Activated naive CD4-positive, alpha-beta T cell treated with Interleukin-2 at 50 U/mL for 16 hours (primary cell): ENCODE data around the gene FMNL1.
A peak's percentile ranks its signal among the peaks of the same experiment; 100 is the strongest.
"Not testable (repeated sequence)": the region's sequence is repeated elsewhere in the genome, so short reads cannot be mapped to it uniquely, and the experiment has no call there.

ENCODE experiments used
- DNase-seq: peaks from one replicate; pipeline ENCODE4 v3.0.0-alpha.2; 2020

FMNL1 gene

GRCh38 chr17:45235416-45236281 is 14.0 kb downstream of the FMNL1 start:
- DNase-seq = peak; percentile 78

DNA sequence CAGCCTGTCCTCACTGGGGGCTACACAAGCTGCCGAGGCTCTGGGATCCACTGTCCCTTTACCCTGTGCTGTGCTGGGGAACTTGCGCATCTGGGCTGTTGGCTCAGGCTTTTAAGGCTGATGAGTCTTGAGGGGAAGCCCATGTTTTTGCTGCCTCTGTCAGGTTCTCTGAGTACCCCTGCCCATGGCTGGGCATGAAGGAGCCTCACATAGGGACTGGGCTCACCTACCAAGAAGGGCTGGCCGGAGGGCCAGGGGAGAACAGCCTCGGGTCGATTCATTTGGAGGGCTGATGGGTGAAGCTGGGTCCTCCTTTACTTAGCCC is 14.6 kb downstream of the FMNL1 start:
- DNase-seq = no peak

- no peak for DNase-seq
Measured at GRCh38 chr17:45237686-45238085, 16.0 kb downstream of the FMNL1 start.

DNA sequence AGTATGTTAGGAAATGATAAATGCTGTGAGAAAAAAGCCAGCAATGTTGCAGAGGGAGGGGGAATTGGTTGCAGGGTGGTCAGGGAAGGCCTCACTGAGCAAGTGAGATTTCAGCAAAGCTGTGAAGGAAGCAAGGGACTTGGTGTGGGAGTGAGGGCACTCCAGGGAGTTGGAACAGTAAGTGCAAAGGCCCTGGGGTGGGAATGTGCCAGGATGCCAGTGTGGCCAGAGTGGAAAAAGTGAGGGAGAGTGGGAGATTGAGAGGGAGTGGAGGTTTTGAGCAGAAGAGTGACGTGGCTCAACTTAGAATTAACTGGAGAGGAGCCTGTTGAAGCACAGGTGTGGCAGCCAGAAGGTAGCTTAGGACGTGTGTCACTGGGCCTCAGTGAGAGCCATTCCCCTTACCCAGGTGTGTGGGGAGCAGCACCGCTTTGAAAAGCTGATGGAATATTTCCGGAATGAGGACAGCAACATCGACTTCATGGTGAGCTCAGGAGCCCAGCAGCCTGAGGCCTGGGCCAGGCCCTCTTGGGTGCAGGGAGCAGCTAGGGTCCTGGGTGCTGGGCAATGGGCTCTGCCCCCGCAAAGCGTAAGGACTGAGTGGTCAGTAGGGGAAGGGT is 16.6 kb downstream of the FMNL1 start:
- no peak for DNase-seq

- no peak for DNase-seq
Measured at GRCh38 chr17:45240905-45241327, 19.2 kb downstream of the FMNL1 start.

- no peak for DNase-seq
Measured at GRCh38 chr17:45241328-45242028, 19.8 kb downstream of the FMNL1 start.

DNA sequence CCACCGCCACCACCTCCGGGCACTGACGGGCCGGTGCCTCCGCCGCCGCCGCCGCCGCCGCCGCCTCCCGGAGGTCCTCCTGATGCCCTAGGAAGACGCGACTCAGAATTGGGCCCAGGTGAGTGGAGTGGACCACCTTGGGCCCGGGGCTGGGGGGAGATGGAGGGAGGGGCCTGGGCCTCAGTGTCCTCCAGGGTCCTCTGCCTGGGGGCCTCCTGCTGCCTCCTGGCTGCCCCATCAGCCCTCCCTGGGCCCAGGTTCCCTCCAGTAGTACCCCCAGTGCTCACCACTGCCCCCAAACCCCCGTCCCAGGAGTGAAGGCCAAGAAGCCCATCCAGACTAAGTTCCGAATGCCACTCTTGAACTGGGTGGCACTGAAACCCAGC is 20.3 kb downstream of the FMNL1 start:
- no peak for DNase-seq

GRCh38 chr17:45243750-45244149 is 22.1 kb downstream of the FMNL1 start:
- no peak for DNase-seq

- no peak for DNase-seq
Measured at GRCh38 chr17:45244725-45245656, 23.3 kb downstream of the FMNL1 start.

DNA sequence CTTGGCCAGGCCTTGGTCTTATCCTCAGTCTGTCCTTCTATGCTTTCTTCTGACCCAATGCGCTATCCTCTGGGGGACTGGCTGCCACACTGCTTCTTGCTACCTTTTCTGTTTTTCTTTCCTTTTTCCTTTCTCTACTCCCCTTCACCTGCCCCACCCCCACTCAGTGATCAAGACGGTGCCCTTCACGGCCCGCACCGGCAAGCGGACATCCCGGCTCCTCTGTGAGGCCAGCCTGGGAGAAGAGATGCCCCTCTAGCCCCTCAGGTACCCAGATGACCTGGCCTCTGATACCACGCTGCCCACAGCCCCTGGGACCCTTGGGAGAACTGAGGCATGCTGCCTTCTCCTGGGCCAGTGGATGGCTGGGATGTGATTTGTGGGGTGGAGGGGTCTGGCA is 24.7 kb downstream of the FMNL1 start:
- DNase-seq = no peak

- DNase-seq = no peak
Measured at GRCh38 chr17:45246861-45247428, 25.3 kb downstream of the FMNL1 start.

DNA sequence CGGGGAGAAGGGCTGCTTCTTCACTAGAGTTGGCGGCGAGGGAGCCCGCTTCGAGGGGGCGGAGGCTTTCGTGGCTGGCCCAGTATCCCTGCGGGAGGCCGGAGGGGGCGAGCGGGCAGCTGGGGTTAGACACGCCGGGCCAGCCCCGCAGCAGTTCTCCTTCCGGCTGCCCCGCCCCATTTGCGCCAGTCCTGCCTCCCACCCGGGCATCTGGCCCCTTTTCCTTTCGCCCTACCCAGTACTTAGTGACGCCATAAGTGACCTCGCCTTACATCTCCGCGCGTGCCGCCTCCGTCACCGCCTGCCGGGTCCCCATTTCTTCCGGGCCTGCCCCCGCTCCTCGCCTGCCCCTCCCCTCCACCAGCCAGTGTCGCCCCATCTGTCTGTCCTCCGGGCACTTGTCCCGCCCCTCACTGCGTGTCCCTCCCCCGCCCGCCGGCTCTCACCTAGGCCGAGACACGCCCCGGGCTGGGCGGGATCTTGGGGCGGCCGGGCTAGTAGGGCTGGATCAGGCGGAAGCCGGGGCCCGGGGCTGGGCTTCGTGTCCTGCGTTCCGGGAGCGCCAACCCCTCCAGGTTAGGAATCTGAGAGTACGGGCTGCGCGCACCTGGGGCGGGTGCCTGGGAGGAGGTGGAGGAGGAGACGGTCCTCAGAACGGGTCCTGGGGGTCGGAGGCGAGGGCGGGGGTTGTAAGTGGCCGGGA is 25.9 kb downstream of the FMNL1 start:
- peak; percentile 96 for DNase-seq

- DNase-seq = peak; percentile 80
Measured at GRCh38 chr17:45248132-45248957, 26.7 kb downstream of the FMNL1 start.

GRCh38 chr17:45251931-45252330 is 30.2 kb downstream of the FMNL1 start:
- DNase-seq = no peak

- not testable (repeated sequence) for DNase-seq
Measured at GRCh38 chr17:45253237-45253636, 31.6 kb downstream of the FMNL1 start.

DNA sequence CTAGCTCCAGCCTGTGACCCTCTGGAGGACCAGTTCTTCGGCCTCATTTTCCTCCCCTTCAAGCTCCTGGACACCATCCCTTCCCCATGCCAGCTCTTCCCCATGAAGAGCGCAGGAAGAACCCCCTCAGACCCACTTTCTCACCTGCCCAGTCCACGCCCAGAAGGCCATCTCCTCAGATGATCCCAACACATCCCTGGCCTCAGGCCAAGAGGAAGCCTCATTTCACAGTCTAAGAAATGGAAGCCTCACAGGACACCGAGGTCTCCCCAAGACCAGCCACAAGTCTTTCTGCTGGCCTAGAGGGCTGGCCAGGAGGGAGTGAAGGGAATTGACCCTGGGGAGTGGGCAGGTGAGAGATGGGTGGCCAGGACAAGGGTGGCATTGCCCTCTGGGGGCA is 32.2 kb downstream of the FMNL1 start:
- no peak for DNase-seq

DNA sequence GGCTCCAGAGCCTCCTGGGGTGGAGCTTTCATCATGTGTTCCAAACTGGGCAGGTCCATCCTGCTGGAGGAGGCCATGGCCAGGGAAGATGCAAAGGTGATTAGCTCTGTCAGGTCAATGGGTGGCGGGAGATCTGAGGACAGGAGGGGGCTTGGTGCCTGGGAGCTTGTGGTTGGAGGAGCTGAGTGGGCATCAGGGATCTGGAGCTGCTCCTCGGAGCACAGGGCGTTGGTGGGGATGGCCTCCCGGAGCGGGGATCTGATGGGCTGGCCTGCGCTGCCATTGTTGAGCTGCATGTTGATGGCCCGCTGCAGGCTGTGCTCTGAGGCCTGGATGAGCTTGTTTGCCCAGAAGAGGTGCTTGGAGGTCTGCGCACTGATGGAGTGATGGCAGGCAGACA is 33.7 kb downstream of the FMNL1 start:
- DNase-seq = no peak

DNA sequence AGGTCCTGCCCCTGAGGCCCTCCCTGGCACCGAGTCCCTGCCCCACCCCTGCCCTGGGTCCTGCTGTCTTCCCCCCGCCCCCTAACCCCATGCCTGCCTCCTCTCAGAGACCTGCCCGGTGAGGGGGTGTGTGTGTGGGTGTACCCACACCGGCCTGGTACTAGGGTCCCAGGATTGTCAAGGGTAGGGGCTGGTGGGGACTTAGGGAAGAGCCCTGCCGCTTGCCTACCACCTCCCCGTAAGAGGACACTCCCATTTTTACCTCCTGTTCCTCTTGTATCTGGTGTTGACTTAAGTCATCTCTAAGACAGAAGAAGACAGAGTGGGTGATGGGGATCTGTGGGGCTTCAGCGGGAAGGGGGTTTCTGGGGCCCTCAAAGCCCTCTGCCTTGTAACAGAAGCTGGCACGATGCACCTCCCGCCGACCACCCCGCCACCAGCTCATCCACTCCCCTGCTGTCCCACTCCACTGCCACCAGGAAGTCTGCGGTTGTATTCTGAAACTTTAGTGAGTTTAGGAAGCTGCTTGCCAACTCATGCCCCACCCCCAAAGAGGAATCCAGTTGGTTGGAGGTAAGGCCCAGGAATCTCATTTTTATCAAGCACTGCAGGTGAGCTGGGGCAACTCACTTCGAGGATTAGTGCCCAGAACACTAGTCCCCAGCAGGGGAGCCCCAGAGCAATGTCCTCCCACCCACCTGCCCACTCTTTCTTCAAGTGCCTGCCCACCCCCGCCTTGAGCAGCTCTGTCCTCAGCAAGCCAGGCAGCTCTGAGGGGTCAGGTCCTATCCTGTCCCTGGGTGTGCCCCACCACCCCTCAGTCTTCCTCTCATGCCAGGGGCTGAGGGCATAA is 34.7 kb downstream of the FMNL1 start:
- DNase-seq = peak; percentile 25

DNA sequence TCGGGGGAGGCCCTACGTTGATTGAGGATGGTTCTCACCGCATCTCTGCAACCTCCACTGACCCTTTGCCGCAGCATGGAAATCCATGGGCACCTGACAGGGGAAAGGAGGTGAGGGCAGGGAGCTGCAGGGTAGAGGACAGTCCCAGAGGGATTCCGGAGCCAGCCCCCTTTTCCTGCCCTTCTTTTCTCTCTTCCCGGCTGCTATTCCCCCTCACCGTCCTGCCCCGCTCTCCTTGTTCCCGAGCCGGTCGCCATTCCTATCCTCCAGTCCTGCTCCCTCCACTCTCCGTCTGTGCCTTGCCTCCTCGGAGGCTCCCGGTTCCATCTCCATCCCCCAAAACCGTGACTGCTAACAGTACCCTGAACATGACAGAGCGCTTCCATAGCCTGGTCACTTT is 35.4 kb downstream of the FMNL1 start:
- DNase-seq = no peak

GRCh38 chr17:45258981-45259380 is 37.3 kb downstream of the FMNL1 start:
- DNase-seq = no peak
